Measurements from ENCODE around the gene NPTX2. TPM values are rescaled to one million over a fixed set of nuclear protein-coding genes. Genes with fewer than 3 reads are reported as not detected.
"Not testable (repeated sequence)": the region's sequence is repeated elsewhere in the genome, so short reads cannot be mapped to it uniquely, and the experiment has no call there.

The NPTX2 gene
- total RNA-seq, 4 donors from 2014 or later: 24.5 to 46.8 (median 39.2) TPM

DNA sequence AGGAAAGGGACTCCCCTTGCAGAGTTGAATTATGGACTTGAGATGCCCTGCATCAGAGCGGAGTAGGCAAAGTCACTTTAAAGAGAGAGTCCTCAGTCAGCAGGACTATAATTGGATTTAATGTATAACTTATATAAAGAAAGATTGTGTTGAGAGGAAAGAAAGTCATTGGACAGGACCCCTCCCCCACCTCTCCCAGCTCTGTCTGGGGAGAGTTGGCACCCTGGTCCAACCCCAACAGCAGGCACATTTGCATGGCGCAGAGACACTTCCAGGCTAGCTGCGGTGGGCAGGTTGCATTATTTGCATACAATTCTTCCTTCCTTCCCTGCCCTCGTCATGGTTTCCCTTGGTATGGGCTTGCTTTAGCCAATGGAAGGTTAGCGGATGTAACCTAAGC is 46.1 kb upstream of the NPTX2 start:
- H3K9me3 ChIP-seq: peaks cover 0 to 21% (median 0%) of the 10 kb centered on the region in 4 donors
- no peaks in the 10 kb centered on the region for H3K27me3 ChIP-seq
- TF ChIP-seq POLR2A (IDR thresholded peaks at IDR 0.05) (no peak), EP300 (IDR thresholded peaks at IDR 0.05) (no peak)
- TF ChIP-seq, protein P1, sequence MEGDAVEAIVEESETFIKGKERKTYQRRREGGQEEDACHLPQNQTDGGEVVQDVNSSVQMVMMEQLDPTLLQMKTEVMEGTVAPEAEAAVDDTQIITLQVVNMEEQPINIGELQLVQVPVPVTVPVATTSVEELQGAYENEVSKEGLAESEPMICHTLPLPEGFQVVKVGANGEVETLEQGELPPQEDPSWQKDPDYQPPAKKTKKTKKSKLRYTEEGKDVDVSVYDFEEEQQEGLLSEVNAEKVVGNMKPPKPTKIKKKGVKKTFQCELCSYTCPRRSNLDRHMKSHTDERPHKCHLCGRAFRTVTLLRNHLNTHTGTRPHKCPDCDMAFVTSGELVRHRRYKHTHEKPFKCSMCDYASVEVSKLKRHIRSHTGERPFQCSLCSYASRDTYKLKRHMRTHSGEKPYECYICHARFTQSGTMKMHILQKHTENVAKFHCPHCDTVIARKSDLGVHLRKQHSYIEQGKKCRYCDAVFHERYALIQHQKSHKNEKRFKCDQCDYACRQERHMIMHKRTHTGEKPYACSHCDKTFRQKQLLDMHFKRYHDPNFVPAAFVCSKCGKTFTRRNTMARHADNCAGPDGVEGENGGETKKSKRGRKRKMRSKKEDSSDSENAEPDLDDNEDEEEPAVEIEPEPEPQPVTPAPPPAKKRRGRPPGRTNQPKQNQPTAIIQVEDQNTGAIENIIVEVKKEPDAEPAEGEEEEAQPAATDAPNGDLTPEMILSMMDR (IDR thresholded peaks at IDR 0.05): no peak
- peaks cover 0 to 7% (median 0%) of the 10 kb centered on the region in 4 donors for H3K4me1 ChIP-seq
- H3K36me3 ChIP-seq: no peaks in the 10 kb centered on the region
- peak overlapping the region in 3 of 4 donors; percentile 1 to 89 (median 47) for H3K27ac ChIP-seq
- no peak overlapping the region for H3K4me3 ChIP-seq
- 80 to 89% methylated on average over 5 of the region's 5 CpGs for whole genome bisulfite sequencing, 2 donors
- no peak for DNase-seq (ENCODE audit: low spot score in 2 of 2)

DNA sequence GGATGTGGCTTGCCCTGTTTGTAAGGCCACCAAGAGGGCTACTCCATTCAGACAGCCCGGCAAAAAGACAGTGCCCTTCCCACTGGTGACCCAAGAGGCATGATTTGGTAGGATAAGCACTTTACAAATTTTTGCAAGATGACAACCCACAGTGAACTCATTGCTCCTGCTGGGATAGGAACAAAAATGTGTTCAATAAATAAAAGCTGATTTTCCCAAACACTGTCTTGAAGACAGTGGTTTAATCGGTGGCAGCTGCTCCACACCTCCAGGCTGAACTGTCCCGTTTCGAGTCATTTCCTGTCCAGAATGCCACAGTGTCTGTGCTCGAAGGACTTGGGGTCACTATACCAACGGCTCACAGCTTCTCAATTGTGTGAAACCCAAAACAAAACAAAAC is 45.1 kb upstream of the NPTX2 start:
- no peak for DNase-seq (ENCODE audit: low spot score in 2 of 2)
- WGBS, 2 donors: 51 to 58% methylated on average over 6 of the region's 6 CpGs
- TF ChIP-seq, protein P1 (IDR thresholded peaks at IDR 0.05): no peak
- TF ChIP-seq POLR2A (IDR thresholded peaks at IDR 0.05) (no peak), EP300 (IDR thresholded peaks at IDR 0.05) (no peak)
- H3K4me3 ChIP-seq: no peak overlapping the region
- no peaks in the 10 kb centered on the region for H3K27me3 ChIP-seq
- H3K36me3 ChIP-seq: no peaks in the 10 kb centered on the region
- H3K9me3 ChIP-seq: peaks cover 0 to 31% (median 0%) of the 10 kb centered on the region in 4 donors
- H3K4me1 ChIP-seq: peaks cover 0 to 7% (median 0%) of the 10 kb centered on the region in 4 donors
- peak overlapping the region in 1 of 4 donors; percentile 89 for H3K27ac ChIP-seq

DNA sequence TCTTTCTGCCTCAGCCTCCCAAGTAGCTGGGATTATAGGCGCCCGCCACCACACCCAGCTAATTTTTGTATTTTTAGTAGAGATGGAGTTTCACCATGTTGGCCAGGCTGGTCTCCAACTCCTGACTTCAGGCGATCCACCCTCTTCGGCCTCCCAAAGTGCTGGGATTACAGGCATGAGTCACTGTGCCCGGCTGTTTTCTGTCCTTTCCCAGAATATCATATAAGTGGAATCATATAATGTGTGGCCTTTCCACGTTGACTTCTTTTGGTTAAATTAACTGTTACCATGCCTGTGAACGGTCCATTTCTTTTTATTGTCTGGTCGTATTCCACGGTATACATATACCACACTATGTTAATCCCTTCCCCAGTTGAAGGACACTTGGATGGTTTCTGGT is 44.4 kb upstream of the NPTX2 start:
- not testable (repeated sequence) for H3K4me1 ChIP-seq; DNase-seq (ENCODE audit: low spot score in 2 of 2); H3K4me3 ChIP-seq; H3K27ac ChIP-seq; H3K36me3 ChIP-seq; H3K27me3 ChIP-seq
- WGBS, 2 donors: 84 to 91% methylated on average over 9 of the region's 9 CpGs
- peaks cover 0 to 39% (median 0%) of the 10 kb centered on the region in 4 donors for H3K9me3 ChIP-seq

DNA sequence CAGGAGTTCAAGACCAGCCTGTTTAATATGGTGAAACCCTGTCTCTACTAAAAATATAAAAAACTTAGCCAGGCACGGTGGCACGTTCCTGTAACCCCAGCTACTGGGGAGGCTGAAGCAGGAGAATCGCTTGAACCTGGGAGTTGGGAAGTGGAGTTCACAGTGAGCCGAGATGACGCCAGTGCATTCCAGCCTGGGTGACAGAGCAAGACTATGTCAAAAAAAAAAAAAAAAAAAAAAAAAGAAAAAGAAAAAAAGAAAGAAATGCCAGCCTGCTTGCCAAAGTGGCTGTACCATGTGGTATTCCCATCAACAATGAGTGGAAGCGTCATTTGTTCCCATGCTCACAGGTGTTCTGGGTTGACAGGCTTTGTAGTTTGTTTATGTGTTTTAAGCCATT is 43.3 kb upstream of the NPTX2 start:
- 80 to 86% methylated on average over 6 of the region's 6 CpGs for WGBS, 2 donors

DNA sequence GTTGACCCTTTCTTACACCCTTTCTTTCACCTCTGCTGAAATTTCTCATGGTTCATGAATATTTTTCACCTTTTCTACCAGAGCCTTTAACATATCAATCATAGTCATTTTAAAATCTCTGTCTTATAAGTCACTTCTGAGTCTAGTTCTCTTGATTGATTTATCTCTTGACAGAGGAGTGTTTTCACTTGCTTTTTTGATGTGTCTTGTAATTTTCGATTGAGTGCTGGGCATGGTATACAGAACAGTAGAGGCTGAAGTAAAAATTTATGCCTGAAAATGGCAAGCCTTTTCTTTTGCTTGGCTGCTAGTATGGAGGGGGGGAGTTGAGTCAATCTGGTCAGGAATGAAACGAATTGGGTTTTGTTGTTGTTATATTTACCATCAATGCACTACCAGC is 41.2 kb upstream of the NPTX2 start:
- Histone ChIP-seq H3K36me3 (no peaks in the 10 kb centered on the region), H3K27ac (no peak overlapping the region), H3K4me3 (no peak overlapping the region), H3K9me3 (peaks cover 0 to 42% (median 0%) of the 10 kb centered on the region in 4 donors), H3K27me3 (no peaks in the 10 kb centered on the region), H3K4me1 (no peaks in the 10 kb centered on the region)
- WGBS, 2 donors: 61 to 63% methylated on average over 2 of the region's 2 CpGs
- no peak for TF ChIP-seq EP300 (IDR thresholded peaks at IDR 0.05)
- no peak for TF ChIP-seq POLR2A (IDR thresholded peaks at IDR 0.05)
- TF ChIP-seq, protein P1 (IDR thresholded peaks at IDR 0.05): no peak
- DNase-seq (ENCODE audit: low spot score in 2 of 2): no peak

More for the DNA sequence above, 43.3 kb upstream of the NPTX2 start:
- peaks cover 0 to under 1% (median 0%) of the 10 kb centered on the region in 4 donors for H3K4me1 ChIP-seq
- no peak overlapping the region for H3K27ac ChIP-seq
- peaks cover 0 to 45% (median 0%) of the 10 kb centered on the region in 4 donors for H3K9me3 ChIP-seq
- H3K36me3 ChIP-seq: no peaks in the 10 kb centered on the region
- no peaks in the 10 kb centered on the region for H3K27me3 ChIP-seq
- no peak overlapping the region for H3K4me3 ChIP-seq
- TF ChIP-seq POLR2A (IDR thresholded peaks at IDR 0.05) (no peak), EP300 (IDR thresholded peaks at IDR 0.05) (no peak)
- TF ChIP-seq, protein P1 (IDR thresholded peaks at IDR 0.05): no peak
- DNase-seq (ENCODE audit: low spot score in 2 of 2): no peak

DNA sequence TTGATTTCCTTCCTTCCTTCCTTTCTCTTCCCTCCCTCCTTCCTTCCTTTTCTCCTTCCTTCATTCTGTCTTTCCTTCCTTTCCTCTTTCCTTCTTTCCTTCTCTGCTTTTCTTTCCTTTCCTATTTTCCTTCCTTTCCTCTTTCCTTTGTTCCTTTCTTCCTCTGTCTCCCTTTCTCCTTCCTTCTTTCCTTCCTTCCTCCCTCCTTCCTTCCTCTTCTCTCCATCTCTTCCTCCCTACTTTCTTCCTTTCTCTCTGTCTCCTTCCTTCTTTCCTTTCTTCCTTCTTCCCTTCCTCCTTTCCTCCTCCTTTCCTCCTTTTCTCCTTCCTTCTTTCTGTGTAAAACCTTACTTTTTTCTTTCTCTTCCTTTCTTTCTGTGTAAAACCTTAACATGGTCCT is 32.3 kb upstream of the NPTX2 start:
- no peaks in the 10 kb centered on the region for H3K36me3 ChIP-seq
- H3K27me3 ChIP-seq: no peaks in the 10 kb centered on the region
- H3K4me3 ChIP-seq: no peak overlapping the region
- TF ChIP-seq POLR2A (IDR thresholded peaks at IDR 0.05): no peak
- TF ChIP-seq EP300 (IDR thresholded peaks at IDR 0.05): no peak
- TF ChIP-seq, protein P1 (IDR thresholded peaks at IDR 0.05): no peak
- DNase-seq (ENCODE audit: low spot score in 2 of 2): no peak
- no peak overlapping the region for H3K27ac ChIP-seq
- H3K4me1 ChIP-seq: no peaks in the 10 kb centered on the region
- H3K9me3 ChIP-seq: peaks cover 0 to 33% (median 0%) of the 10 kb centered on the region in 4 donors
